GM12878 (cell line): Measurements from ENCODE around the gene ADAM33. TPM values are rescaled to one million over a fixed set of nuclear protein-coding genes. Genes with fewer than 3 reads are reported as not detected.

Source experiments
- BHLHE40 ChIP-seq, 2 experiments: fragments of 450-650 bp in 1 of 2; IDR thresholded peaks; 2 replicates each; pipeline ENCODE4 v1.6.1; 2011 to 2017; ENCODE audit warnings: low read depth in 2 of 2, borderline replicate concordance in 1 of 2, improper control_type of control experiment in 1 of 2, low read length in 1 of 2, mild to moderate bottlenecking in 1 of 2
- CREB1 ChIP-seq: IDR thresholded peaks from 2 replicates; pipeline ENCODE4 v1.6.1; 2012; ENCODE audit warnings: low read depth, mild to moderate bottlenecking, inconsistent platforms
- EP300 ChIP-seq, 2 experiments: fragments of 150-350 bp in 1 of 2; IDR thresholded peaks; 2 replicates each; pipeline ENCODE4 v1.6.1; 2011 to 2012; ENCODE audit warnings: low read depth in 2 of 2, low read length in 2 of 2, borderline replicate concordance in 1 of 2, improper control_type of control experiment in 1 of 2, inconsistent platforms in 1 of 2; ENCODE audit not compliant: control insufficient read depth in 1 of 2
- ETV6 ChIP-seq, 2 experiments: fragments of 450-650 bp in 1 of 2; IDR thresholded peaks in 1 of 2; conservative IDR thresholded peaks in 1 of 2; 2 replicates each; pipeline ENCODE4 v1.6.1; 2014; ENCODE audit warnings: antibody characterized with exemption in 1 of 2, borderline replicate concordance in 1 of 2, low read depth in 1 of 2, mild to moderate bottlenecking in 1 of 2, moderate library complexity in 1 of 2
- JUND ChIP-seq: IDR thresholded peaks from 2 replicates; pipeline ENCODE4 v1.6.1; 2012; ENCODE audit warnings: low read depth, mild to moderate bottlenecking, low read length, improper control_type of control experiment, moderate library complexity
- RAD21 ChIP-seq: IDR thresholded peaks from 2 replicates; pipeline ENCODE4 v1.6.1; 2011; ENCODE audit warnings: mild to moderate bottlenecking, low read depth, low read length, moderate library complexity; ENCODE audit not compliant: insufficient read depth
- SIX5 ChIP-seq: IDR thresholded peaks from 2 replicates; pipeline ENCODE4 v1.6.1; 2011; ENCODE audit warnings: mild to moderate bottlenecking, low read depth, low read length, moderate library complexity; ENCODE audit not compliant: severe bottlenecking
- SMAD1 ChIP-seq: fragments of 450-650 bp; IDR thresholded peaks from 2 replicates; pipeline ENCODE4 v1.6.1; 2018; ENCODE audit warnings: mild to moderate bottlenecking, low read depth; ENCODE audit not compliant: partially characterized antibody
- SREBF1 ChIP-seq: IDR thresholded peaks from 2 replicates; pipeline ENCODE4 v1.6.1; 2012; ENCODE audit warnings: mild to moderate bottlenecking, low read length
- ZNF24 ChIP-seq: fragments of 450-650 bp; IDR thresholded peaks from 2 replicates; pipeline ENCODE4 v1.6.1; 2017; ENCODE audit warnings: antibody characterized with exemption, mild to moderate bottlenecking
- polyA plus RNA-seq, 11 experiments: library from polyadenylated mRNA; depleted of rRNA in 4 of 11; unstranded in 6 of 11; stranded (reverse) in 5 of 11; fragments of >200 nt; fragmentation: Nextera tagmentation in 4 of 11; fragmentation: Illumina TruSeq in 1 of 11; extraction: Ambion mirVana in 4 of 11; extraction: Trizol in 1 of 11; gene quantifications; 1 replicate in 1 of 11; 2 replicates in 10 of 11; pipeline versions ENCODE4 v1.2.1 to v1.2.3, GENCODE V29; 2011 to 2016; ENCODE audit warnings: inconsistent platforms in 2 of 11, missing spikeins in 2 of 11, low read depth in 1 of 11
- total RNA-seq, 4 experiments: library from RNA; depleted of rRNA in 3 of 4; stranded (reverse); fragments of >200 nt in 3 of 4; fragmentation: Illumina TruSeq in 1 of 4; extraction: Trizol in 1 of 4; gene quantifications; 2 replicates each; pipeline versions ENCODE4 v1.2.1 to v1.2.3, GENCODE V29; 2013 to 2021
- TF ChIP-seq, protein P1 (sequence below): fragments of 450-650 bp; formaldehyde crosslinking; IDR thresholded peaks from 2 replicates; pipeline ENCODE4 v1.5.0; 2022; ENCODE audit warnings: mild to moderate bottlenecking, missing genetic modification characterization
- TF ChIP-seq, protein P2 (sequence below): fragments of 150-350 bp; IDR thresholded peaks from 2 replicates; pipeline ENCODE4 v1.6.1; 2014; ENCODE audit warnings: mild to moderate bottlenecking, low read depth, low read length
- TF ChIP-seq, protein P3 (sequence below): fragments of 450-650 bp; IDR thresholded peaks from 2 replicates; pipeline ENCODE4 v1.6.1; 2017; ENCODE audit warnings: low read depth, mild to moderate bottlenecking, moderate library complexity
- TF ChIP-seq, protein P4 (sequence below): fragments of 450-650 bp; IDR thresholded peaks from 2 replicates; pipeline ENCODE4 v1.6.1; 2017; ENCODE audit warnings: mild to moderate bottlenecking, low read depth, inconsistent platforms; ENCODE audit not compliant: poor library complexity, severe bottlenecking

Gene ADAM33
- total and polyA plus RNA-seq, 10 of the 15 experiments (the other 5 are each of a cell fraction or from before 2014, with no cell fraction given) = not detected

DNA sequence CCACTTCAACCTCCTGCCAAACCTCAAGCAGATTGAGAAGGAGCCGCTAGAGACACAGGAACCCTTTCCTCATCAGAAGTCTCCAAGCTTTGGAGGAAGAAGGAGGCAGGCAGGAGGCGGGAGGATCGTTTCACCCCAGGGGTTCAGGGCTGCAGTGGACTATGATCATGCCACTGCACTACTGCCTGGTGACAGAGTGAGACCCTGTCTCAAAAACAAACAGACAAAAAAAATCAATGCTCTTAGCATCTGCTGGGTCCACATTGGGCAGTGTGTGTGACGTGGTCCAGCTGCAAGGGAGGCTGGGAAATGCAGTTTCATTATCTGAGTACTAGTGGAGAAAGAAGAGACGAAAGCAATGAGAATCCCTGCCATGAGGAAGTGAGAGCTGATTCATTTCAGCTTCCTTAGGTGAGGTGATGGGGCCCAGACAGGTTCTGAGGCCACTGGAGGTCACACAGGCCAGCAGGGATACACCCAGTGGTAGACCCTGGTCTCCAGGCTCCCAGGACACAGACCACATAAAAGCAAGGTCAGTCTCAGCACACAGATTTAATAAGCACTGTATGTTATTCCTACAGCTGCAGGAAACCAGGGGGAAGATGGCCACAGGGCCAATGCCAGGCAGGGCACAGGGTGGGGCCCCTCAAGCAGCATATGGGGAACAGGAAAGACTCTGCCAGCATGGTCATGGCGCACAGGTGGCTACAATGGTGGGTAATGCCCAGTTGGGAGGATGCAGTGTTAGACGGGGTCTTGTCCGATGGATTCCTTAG lies 22.9 kb downstream of the ADAM33 start (continued):
- TF ChIP-seq, protein P1, sequence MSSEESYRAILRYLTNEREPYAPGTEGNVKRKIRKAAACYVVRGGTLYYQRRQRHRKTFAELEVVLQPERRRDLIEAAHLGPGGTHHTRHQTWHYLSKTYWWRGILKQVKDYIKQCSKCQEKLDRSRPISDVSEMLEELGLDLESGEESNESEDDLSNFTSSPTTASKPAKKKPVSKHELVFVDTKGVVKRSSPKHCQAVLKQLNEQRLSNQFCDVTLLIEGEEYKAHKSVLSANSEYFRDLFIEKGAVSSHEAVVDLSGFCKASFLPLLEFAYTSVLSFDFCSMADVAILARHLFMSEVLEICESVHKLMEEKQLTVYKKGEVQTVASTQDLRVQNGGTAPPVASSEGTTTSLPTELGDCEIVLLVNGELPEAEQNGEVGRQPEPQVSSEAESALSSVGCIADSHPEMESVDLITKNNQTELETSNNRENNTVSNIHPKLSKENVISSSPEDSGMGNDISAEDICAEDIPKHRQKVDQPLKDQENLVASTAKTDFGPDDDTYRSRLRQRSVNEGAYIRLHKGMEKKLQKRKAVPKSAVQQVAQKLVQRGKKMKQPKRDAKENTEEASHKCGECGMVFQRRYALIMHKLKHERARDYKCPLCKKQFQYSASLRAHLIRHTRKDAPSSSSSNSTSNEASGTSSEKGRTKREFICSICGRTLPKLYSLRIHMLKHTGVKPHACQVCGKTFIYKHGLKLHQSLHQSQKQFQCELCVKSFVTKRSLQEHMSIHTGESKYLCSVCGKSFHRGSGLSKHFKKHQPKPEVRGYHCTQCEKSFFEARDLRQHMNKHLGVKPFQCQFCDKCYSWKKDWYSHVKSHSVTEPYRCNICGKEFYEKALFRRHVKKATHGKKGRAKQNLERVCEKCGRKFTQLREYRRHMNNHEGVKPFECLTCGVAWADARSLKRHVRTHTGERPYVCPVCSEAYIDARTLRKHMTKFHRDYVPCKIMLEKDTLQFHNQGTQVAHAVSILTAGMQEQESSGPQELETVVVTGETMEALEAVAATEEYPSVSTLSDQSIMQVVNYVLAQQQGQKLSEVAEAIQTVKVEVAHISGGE = no peak
- TF ChIP-seq, protein P2, sequence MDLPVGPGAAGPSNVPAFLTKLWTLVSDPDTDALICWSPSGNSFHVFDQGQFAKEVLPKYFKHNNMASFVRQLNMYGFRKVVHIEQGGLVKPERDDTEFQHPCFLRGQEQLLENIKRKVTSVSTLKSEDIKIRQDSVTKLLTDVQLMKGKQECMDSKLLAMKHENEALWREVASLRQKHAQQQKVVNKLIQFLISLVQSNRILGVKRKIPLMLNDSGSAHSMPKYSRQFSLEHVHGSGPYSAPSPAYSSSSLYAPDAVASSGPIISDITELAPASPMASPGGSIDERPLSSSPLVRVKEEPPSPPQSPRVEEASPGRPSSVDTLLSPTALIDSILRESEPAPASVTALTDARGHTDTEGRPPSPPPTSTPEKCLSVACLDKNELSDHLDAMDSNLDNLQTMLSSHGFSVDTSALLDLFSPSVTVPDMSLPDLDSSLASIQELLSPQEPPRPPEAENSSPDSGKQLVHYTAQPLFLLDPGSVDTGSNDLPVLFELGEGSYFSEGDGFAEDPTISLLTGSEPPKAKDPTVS = no peak
- TF ChIP-seq JUND = peak; percentile 76
- TF ChIP-seq BHLHE40 (IDR thresholded peaks at IDR 0.05; ENCODE audit: borderline replicate concordance in 1 of 2, low read depth in 2 of 2, low read length in 1 of 2) = peak in 1 of 2 experiments; percentile 53; a peak in 1 of 4 replicates
- TF ChIP-seq EP300 (IDR thresholded peaks at IDR 0.05; ENCODE audit: borderline replicate concordance in 1 of 2, control insufficient read depth in 1 of 2, low read depth in 2 of 2, low read length in 2 of 2) = peak in 1 of 2 experiments; percentile 90; a peak in 2 of 4 replicates
- peak; percentile 96 for TF ChIP-seq CREB1
- no peak for TF ChIP-seq RAD21
- peak; percentile 82 for TF ChIP-seq SIX5
- TF ChIP-seq, protein P3, sequence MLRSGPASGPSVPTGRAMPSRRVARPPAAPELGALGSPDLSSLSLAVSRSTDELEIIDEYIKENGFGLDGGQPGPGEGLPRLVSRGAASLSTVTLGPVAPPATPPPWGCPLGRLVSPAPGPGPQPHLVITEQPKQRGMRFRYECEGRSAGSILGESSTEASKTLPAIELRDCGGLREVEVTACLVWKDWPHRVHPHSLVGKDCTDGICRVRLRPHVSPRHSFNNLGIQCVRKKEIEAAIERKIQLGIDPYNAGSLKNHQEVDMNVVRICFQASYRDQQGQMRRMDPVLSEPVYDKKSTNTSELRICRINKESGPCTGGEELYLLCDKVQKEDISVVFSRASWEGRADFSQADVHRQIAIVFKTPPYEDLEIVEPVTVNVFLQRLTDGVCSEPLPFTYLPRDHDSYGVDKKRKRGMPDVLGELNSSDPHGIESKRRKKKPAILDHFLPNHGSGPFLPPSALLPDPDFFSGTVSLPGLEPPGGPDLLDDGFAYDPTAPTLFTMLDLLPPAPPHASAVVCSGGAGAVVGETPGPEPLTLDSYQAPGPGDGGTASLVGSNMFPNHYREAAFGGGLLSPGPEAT = peak; percentile 49; the same call in 1 of the 2 replicates
- TF ChIP-seq ETV6 (conservative IDR thresholded peaks at IDR 0.05 in 1 of 2, IDR thresholded peaks at IDR 0.05 in 1 of 2; ENCODE audit: borderline replicate concordance in 1 of 2, low read depth in 1 of 2) = peak in 1 of 2 experiments; percentile 87; a peak in 2 of 4 replicates
- TF ChIP-seq SREBF1 = peak; percentile 40; the same call in 1 of the 2 replicates
- TF ChIP-seq, protein P4, sequence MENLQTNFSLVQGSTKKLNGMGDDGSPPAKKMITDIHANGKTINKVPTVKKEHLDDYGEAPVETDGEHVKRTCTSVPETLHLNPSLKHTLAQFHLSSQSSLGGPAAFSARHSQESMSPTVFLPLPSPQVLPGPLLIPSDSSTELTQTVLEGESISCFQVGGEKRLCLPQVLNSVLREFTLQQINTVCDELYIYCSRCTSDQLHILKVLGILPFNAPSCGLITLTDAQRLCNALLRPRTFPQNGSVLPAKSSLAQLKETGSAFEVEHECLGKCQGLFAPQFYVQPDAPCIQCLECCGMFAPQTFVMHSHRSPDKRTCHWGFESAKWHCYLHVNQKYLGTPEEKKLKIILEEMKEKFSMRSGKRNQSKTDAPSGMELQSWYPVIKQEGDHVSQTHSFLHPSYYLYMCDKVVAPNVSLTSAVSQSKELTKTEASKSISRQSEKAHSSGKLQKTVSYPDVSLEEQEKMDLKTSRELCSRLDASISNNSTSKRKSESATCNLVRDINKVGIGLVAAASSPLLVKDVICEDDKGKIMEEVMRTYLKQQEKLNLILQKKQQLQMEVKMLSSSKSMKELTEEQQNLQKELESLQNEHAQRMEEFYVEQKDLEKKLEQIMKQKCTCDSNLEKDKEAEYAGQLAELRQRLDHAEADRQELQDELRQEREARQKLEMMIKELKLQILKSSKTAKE = peak; percentile 83
- TF ChIP-seq ZNF24 = 0 out of 2 replicates have a peak, but pooled peaks have one; percentile 14
- no peak for TF ChIP-seq SMAD1
